Measurements from ENCODE around the gene SPARC. TPM values are rescaled to one million over a fixed set of nuclear protein-coding genes. Genes with fewer than 3 reads are reported as not detected.
A peak's percentile ranks its signal among the peaks of the same experiment; 100 is the strongest.

SPARC gene
- total RNA-seq, 1 experiment from 2014 or later = 320 TPM

GRCh38 chr5:151632524-151632923, 54.2 kb downstream of the SPARC start:
- Histone ChIP-seq H4K8ac (replicated peaks; ENCODE audit: insufficient read length, low read depth, low read length) (no peak overlapping the region), H3K4me1 (ENCODE audit: insufficient read depth, low read length) (no peaks in the 10 kb centered on the region), H3K23ac (ENCODE audit: insufficient read length, low read depth, low read length) (no peak overlapping the region), H2BK15ac (ENCODE audit: low read depth, low read length) (peak overlapping the region; percentile 40; the same call in 1 of the 2 replicates), H3K18ac (ENCODE audit: insufficient read length, low read depth, low read length) (no peak overlapping the region), H3K4me2 (ENCODE audit: insufficient read depth, insufficient read length, low read length) (no peak overlapping the region), H4K20me1 (ENCODE audit: control insufficient read depth, insufficient read depth, insufficient read length) (no peaks in the 10 kb centered on the region), H3K27me3 (ENCODE audit: insufficient read depth, low read length) (no peaks in the 10 kb centered on the region), H4K91ac (ENCODE audit: insufficient read length, low read depth, low read length) (no peak overlapping the region), H3K9me3 (ENCODE audit: control insufficient read depth, low read depth, low read length) (no peaks in the 10 kb centered on the region), H3K23me2 (ENCODE audit: insufficient read length, low read depth, low read length, poor library complexity, severe bottlenecking) (no peaks in the 10 kb centered on the region), H2BK120ac (ENCODE audit: low read depth, low read length, poor library complexity, severe bottlenecking) (no peak overlapping the region), H2BK12ac (ENCODE audit: insufficient read length, low read depth, low read length) (no peak overlapping the region), H2AK5ac (ENCODE audit: insufficient read length, low read length) (no peak overlapping the region), H3K14ac (ENCODE audit: insufficient read depth, low read length) (no peak overlapping the region; the same call in 1 of the 2 replicates), H3K27ac (ENCODE audit: insufficient read length, low read depth, low read length) (no peak overlapping the region), H3K56ac (ENCODE audit: insufficient read length, low read depth, low read length) (no peak overlapping the region), H2BK20ac (ENCODE audit: low read depth, low read length, poor library complexity, severe bottlenecking) (no peak overlapping the region), H3T11ph (ENCODE audit: low read length) (no peak overlapping the region), H3K79me1 (ENCODE audit: insufficient read depth, low read depth, low read length, poor library complexity, severe bottlenecking) (no peaks in the 10 kb centered on the region), H3K4ac (ENCODE audit: low read depth, low read length) (no peak overlapping the region), H2AFZ (ENCODE audit: low read length) (no peak overlapping the region), H3K79me2 (ENCODE audit: insufficient read depth, low read length) (no peaks in the 10 kb centered on the region), H2BK5ac (ENCODE audit: insufficient read length, low read length) (no peak overlapping the region), H4K5ac (ENCODE audit: insufficient read length, low read depth, low read length) (no peak overlapping the region), H3K9ac (ENCODE audit: extremely low read depth, insufficient read length, low read length) (no peak overlapping the region)
- Mint-ChIP-seq H3K27me3 (ENCODE audit: low read depth) (peaks cover 20% of the 10 kb centered on the region), H3K4me1 (peaks cover 18 to 23% of the 10 kb centered on the region in 2 experiments), H3K36me3 (ENCODE audit: insufficient read depth in 1 of 3, low read depth in 3 of 3) (no peaks in the 10 kb centered on the region), H3K4me3 (no peak overlapping the region), H3K9me3 (no peaks in the 10 kb centered on the region), H3K27ac (no peak overlapping the region)
- TF ChIP-seq CTCF (conservative IDR thresholded peaks at IDR 0.05) = no peak
- no CpG with 5 or more reads among the region's 15 CpGs for WGBS (ENCODE audit: extremely low coverage, insufficient read length, low lambda C conversion rate)
- no peak for DNase-seq

Measured in H9 (cell line).